HEK293T (cell line): ENCODE data around the gene JAG2.

Source experiments
- BHLHE40 ChIP-seq: fragments of 450-650 bp; IDR thresholded peaks from 2 replicates; pipeline ENCODE4 v1.6.1; 2016; ENCODE audit warnings: mild to moderate bottlenecking, moderate library complexity, borderline replicate concordance
- CTBP1 ChIP-seq: fragments of 450-650 bp; IDR thresholded peaks from 2 replicates; pipeline ENCODE4 v1.6.1; 2016; ENCODE audit warnings: borderline replicate concordance
- FOXA1 ChIP-seq: fragments of 450-650 bp; IDR thresholded peaks from 2 replicates; pipeline ENCODE4 v1.6.1; 2016; ENCODE audit warnings: mild to moderate bottlenecking
- L3MBTL2 ChIP-seq: fragments of 450-650 bp; conservative IDR thresholded peaks from 2 replicates; pipeline ENCODE4 v1.6.1; 2016; ENCODE audit warnings: mild to moderate bottlenecking
- LEF1 ChIP-seq: fragments of 450-650 bp; IDR thresholded peaks from 2 replicates; pipeline ENCODE4 v1.6.1; 2017; ENCODE audit warnings: mild to moderate bottlenecking, borderline replicate concordance
- TARDBP ChIP-seq: fragments of 450-650 bp; IDR thresholded peaks from 2 replicates; pipeline ENCODE4 v1.6.1; 2016

- TF ChIP-seq L3MBTL2 (no peak), LEF1 (no peak), BHLHE40 (no peak), TARDBP (no peak), FOXA1 (no peak), CTBP1 (no peak)
Observed at GRCh38 chr14:105173145-105173544, 4.6 kb upstream of the JAG2 start.
